Measurements from ENCODE around the gene CSMD2. TPM values are rescaled to one million over a fixed set of nuclear protein-coding genes. Genes with fewer than 3 reads are reported as not detected.

The CSMD2 gene
- total RNA-seq, 2 donors from 2014 or later, result 0.62 to 2.8 TPM

GRCh38 chr1:34108711-34109110, 56.3 kb downstream of the CSMD2 start:
- Mint-ChIP-seq H3K36me3 (ENCODE audit: low read depth) (no peaks in the 10 kb centered on the region), H3K27me3 (ENCODE audit: insufficient read depth) (no peaks in the 10 kb centered on the region), H3K9me3 (peaks cover under 1% of the 10 kb centered on the region), H3K4me1 (peaks cover 6% of the 10 kb centered on the region), H3K4me3 (no peak overlapping the region), H3K27ac (no peak overlapping the region)
- no peaks in the 10 kb centered on the region for H3K4me1 ChIP-seq (ENCODE audit: control insufficient read depth, insufficient read depth, low read length)
- H3K27ac ChIP-seq (ENCODE audit: low read depth, low read length), result no peak overlapping the region
- WGBS, 2 experiments (ENCODE audit: insufficient coverage in 1 of 2, insufficient read length in 1 of 2), result 86 to 87% methylated on average over 2 to 3 of the region's 3 CpGs
- no peaks in the 10 kb centered on the region for H3K36me3 ChIP-seq (ENCODE audit: control insufficient read depth, insufficient read depth, low read length)
- H3K9me3 ChIP-seq (ENCODE audit: control insufficient read depth, low read length), result no peaks in the 10 kb centered on the region
- no peak overlapping the region for H3K9ac ChIP-seq (ENCODE audit: extremely low read depth, low read length, poor library complexity, severe bottlenecking)
- DNase-seq, result no peak
- H3K4me3 ChIP-seq (ENCODE audit: low read length), result no peak overlapping the region
- TF ChIP-seq CTCF (conservative IDR thresholded peaks at IDR 0.05), result no peak
- no peaks in the 10 kb centered on the region for H3K27me3 ChIP-seq (ENCODE audit: control insufficient read depth, insufficient read depth, low read length, poor library complexity, severe bottlenecking)

- H3K9me3 ChIP-seq (ENCODE audit: control insufficient read depth, low read length), result no peaks in the 10 kb centered on the region
- no peaks in the 10 kb centered on the region for H3K27me3 ChIP-seq (ENCODE audit: control insufficient read depth, insufficient read depth, low read length, poor library complexity, severe bottlenecking)
- Mint-ChIP-seq H3K4me1 (peaks cover 3% of the 10 kb centered on the region), H3K27ac (no peak overlapping the region), H3K4me3 (no peak overlapping the region), H3K27me3 (ENCODE audit: insufficient read depth) (no peaks in the 10 kb centered on the region), H3K36me3 (ENCODE audit: low read depth) (no peaks in the 10 kb centered on the region), H3K9me3 (no peaks in the 10 kb centered on the region)
- H3K4me3 ChIP-seq (ENCODE audit: low read length), result no peak overlapping the region
- no peak overlapping the region for H3K9ac ChIP-seq (ENCODE audit: extremely low read depth, low read length, poor library complexity, severe bottlenecking)
- no peaks in the 10 kb centered on the region for H3K36me3 ChIP-seq (ENCODE audit: control insufficient read depth, insufficient read depth, low read length)
- no peak for TF ChIP-seq CTCF (conservative IDR thresholded peaks at IDR 0.05)
- no peaks in the 10 kb centered on the region for H3K4me1 ChIP-seq (ENCODE audit: control insufficient read depth, insufficient read depth, low read length)
- no peak overlapping the region for H3K27ac ChIP-seq (ENCODE audit: low read depth, low read length)
- WGBS, 2 experiments (ENCODE audit: insufficient coverage in 1 of 2, insufficient read length in 1 of 2), result 76% methylated on average over 2 of the region's 2 CpGs; no CpG with 5 or more reads in 1 of the 2 experiments
- no peak for DNase-seq
Observed at GRCh38 chr1:34108269-34108668, 56.8 kb downstream of the CSMD2 start.

- H3K4me3 ChIP-seq (ENCODE audit: low read length), result no peak overlapping the region
- H3K9me3 ChIP-seq (ENCODE audit: control insufficient read depth, low read length), result no peaks in the 10 kb centered on the region
- no peaks in the 10 kb centered on the region for H3K36me3 Mint-ChIP-seq (ENCODE audit: low read depth)
- no peak overlapping the region for H3K9ac ChIP-seq (ENCODE audit: extremely low read depth, low read length, poor library complexity, severe bottlenecking)
- H3K27me3 ChIP-seq (ENCODE audit: control insufficient read depth, insufficient read depth, low read length, poor library complexity, severe bottlenecking), result no peaks in the 10 kb centered on the region
- no peaks in the 10 kb centered on the region for H3K4me1 ChIP-seq (ENCODE audit: control insufficient read depth, insufficient read depth, low read length)
- 95% methylated on average over 1 of the region's 1 CpG; no CpG with 5 or more reads in 1 of the 2 experiments for WGBS, 2 experiments (ENCODE audit: insufficient coverage in 1 of 2, insufficient read length in 1 of 2)
- H3K27ac ChIP-seq (ENCODE audit: low read depth, low read length), result no peak overlapping the region
- peaks cover 5% of the 10 kb centered on the region for H3K27me3 Mint-ChIP-seq (ENCODE audit: insufficient read depth)
- no peaks in the 10 kb centered on the region for H3K4me1 Mint-ChIP-seq
- H3K36me3 ChIP-seq (ENCODE audit: control insufficient read depth, insufficient read depth, low read length), result no peaks in the 10 kb centered on the region
- H3K9me3 Mint-ChIP-seq, result peaks cover 5% of the 10 kb centered on the region
- no peak for TF ChIP-seq CTCF (conservative IDR thresholded peaks at IDR 0.05)
- H3K27ac Mint-ChIP-seq, result no peak overlapping the region
- no peak for DNase-seq
- H3K4me3 Mint-ChIP-seq, result no peak overlapping the region
Observed at GRCh38 chr1:34101151-34101550, 63.9 kb downstream of the CSMD2 start.
